Brain microvascular endothelial cell (primary cell): ENCODE results near the gene APC2.
"Not testable (repeated sequence)": the region's sequence is repeated elsewhere in the genome, so short reads cannot be mapped to it uniquely, and the experiment has no call there.

ENCODE experiments used
- DNase-seq: peaks from one replicate; pipeline ENCODE4 v3.0.0-alpha.2; 2020
- H3K27ac ChIP-seq: fragments of 250-450 bp; sonication (Bioruptor Pico); 2 replicates; pipeline ENCODE4 v1.5.1; 2020; ENCODE audit warnings: mild to moderate bottlenecking, moderate library complexity
- H3K27me3 ChIP-seq: fragments of 250-450 bp; sonication (Bioruptor Pico); replicated peaks from 2 replicates; pipeline ENCODE4 v1.5.1; 2020; ENCODE audit warnings: mild to moderate bottlenecking
- H3K36me3 ChIP-seq: fragments of 250-450 bp; sonication (Bioruptor Pico); replicated peaks from 2 replicates; pipeline ENCODE4 v1.5.1; 2020; ENCODE audit warnings: mild to moderate bottlenecking
- H3K4me3 ChIP-seq: 2 replicates; pipeline ENCODE4 v1.5.1; 2011; ENCODE audit warnings: low read depth, mild to moderate bottlenecking, control low read depth, low read length, moderate library complexity
- in situ Hi-C: cut with HindIII; loops from 2 replicates; pipeline ENCODE4 v1.10.0; 2017; ENCODE audit warnings: low sequenced_read_pairs, low pct_ligation_motif_present
- TF ChIP-seq, protein P1 (sequence below): IDR thresholded peaks from 2 replicates; pipeline ENCODE4 v1.5.1; 2011; ENCODE audit warnings: low read depth, mild to moderate bottlenecking, moderate library complexity, low read length, control low read depth, inconsistent platforms; ENCODE audit errors: missing control alignments

APC2 gene

DNA sequence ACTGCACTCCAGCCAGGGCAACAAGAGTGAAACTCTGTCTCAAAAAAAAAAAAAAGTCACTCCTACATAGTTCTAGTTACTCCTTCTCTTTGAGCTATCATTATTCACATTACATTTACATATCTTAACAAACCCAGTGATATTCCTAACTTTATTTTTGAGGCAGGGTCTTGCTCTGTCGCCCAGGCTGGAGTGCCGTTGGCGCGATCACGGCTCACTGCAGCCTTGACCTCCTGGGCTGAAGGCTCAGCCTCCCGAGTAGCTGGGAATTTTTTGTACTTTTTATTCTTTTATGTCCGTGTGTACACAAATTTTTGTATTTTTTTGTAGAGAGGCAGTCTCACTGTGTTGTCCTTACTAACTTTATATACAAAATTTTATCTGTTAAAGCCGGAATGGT, 12.3 kb upstream of the APC2 start:
- in situ Hi-C loops = no loop called here
- peaks cover 57% of the 10 kb centered on the region for H3K36me3 ChIP-seq

DNA sequence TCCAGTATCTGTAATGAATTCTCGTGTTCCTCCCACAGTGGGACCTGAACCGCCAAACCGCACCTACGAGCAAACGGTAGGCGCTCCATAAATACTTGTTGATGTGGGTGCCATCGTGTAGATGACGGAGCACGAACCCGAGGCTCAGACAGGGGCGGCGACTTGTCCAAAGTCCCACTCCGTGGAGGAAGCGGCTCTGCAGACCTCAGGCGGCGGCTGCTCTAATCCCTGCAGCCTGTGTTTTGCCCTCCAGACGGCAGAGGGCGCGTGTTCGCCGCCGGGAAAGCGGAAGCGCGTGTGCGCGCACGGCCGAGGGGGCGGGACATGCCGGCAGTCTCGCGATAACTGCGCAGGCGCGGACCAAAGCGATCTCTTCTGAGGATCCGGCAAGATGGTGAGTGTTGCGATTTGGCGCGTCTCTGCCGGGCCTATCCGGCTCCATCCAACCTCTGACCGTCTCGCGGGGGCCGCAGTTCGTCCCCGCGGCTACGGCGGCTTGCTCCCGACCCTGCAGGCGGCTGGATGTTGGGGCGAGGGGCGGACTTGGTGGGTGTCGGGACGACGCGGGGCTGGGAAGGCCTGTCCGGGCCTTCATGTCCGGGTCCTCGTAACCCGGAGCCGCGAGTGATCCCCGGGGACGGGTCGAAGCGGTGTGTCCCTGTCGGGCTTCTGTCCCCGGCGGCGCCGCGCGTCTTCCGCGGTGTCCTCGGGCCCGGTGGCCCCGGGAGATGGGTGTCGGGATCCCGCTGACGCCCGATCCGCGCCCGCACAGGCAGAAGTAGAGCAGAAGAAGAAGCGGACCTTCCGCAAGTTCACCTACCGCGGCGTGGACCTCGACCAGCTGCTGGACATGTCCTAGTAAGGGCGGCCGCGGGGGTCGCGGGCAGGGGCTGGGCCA, 11.6 kb upstream of the APC2 start, which contains the start of gene RPS15:
Gene RPS15 (plus strand): TSS at position 362 of the 898 bp plus-strand sequence. CDS start 30 bp downstream, at position 392.
- Histone ChIP-seq H3K36me3 (peaks cover 55% of the 10 kb centered on the region), H3K27me3 (no peaks in the 10 kb centered on the region), H3K4me3 (peak within 1 kb of the TSS; percentile 89), H3K27ac (peak within 1 kb of the TSS; percentile 93)
- DNase-seq = peak; percentile 85
- TF ChIP-seq, protein P1, sequence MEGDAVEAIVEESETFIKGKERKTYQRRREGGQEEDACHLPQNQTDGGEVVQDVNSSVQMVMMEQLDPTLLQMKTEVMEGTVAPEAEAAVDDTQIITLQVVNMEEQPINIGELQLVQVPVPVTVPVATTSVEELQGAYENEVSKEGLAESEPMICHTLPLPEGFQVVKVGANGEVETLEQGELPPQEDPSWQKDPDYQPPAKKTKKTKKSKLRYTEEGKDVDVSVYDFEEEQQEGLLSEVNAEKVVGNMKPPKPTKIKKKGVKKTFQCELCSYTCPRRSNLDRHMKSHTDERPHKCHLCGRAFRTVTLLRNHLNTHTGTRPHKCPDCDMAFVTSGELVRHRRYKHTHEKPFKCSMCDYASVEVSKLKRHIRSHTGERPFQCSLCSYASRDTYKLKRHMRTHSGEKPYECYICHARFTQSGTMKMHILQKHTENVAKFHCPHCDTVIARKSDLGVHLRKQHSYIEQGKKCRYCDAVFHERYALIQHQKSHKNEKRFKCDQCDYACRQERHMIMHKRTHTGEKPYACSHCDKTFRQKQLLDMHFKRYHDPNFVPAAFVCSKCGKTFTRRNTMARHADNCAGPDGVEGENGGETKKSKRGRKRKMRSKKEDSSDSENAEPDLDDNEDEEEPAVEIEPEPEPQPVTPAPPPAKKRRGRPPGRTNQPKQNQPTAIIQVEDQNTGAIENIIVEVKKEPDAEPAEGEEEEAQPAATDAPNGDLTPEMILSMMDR = peak; percentile 96
- in situ Hi-C loops = no loop called here

More for the DNA sequence above, 12.3 kb upstream of the APC2 start:
- Histone ChIP-seq H3K27me3 (no peaks in the 10 kb centered on the region), H3K4me3 (no peak overlapping the region), H3K27ac (peak overlapping the region; percentile 93)
- no peak for DNase-seq
- TF ChIP-seq, protein P1 = no peak

- peak overlapping the region; percentile 89 for H3K4me3 ChIP-seq
- no peaks in the 10 kb centered on the region for H3K27me3 ChIP-seq
- TF ChIP-seq, protein P1 = no peak
- H3K27ac ChIP-seq = peak overlapping the region; percentile 93
- in situ Hi-C loops = no loop called here
- no peak for DNase-seq
- peaks cover 51% of the 10 kb centered on the region for H3K36me3 ChIP-seq
Observed at GRCh38 chr19:1438933-1439354, 11.0 kb upstream of the APC2 start.

GRCh38 chr19:1439525-1440417, 10.2 kb upstream of the APC2 start:
- peak overlapping the region; percentile 93 for H3K27ac ChIP-seq
- DNase-seq = peak; percentile 20
- in situ Hi-C loops, H3K27me3 ChIP-seq: not testable (repeated sequence)
- H3K36me3 ChIP-seq = peaks cover 43% of the 10 kb centered on the region
- peak overlapping the region; percentile 89 for H3K4me3 ChIP-seq

DNA sequence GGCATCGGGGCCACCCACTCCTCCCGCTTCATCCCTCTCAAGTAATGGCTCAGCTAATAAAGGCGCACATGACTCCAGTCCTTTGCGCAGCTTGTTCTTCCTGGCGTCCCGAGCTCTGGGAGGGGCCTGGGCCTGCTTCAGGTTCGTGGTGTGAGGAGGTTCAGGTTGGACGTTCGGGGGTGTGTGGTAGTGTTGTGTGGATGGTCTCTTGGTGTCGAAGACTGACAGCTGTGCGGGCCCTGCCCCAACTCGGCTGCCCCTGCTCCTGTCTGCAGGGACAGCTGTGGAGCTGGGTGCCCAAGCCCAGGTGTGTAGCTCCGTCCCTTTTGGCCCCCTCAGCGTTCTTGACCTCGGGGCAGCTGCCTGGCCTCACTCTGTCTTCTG, 9.5 kb upstream of the APC2 start:
- TF ChIP-seq, protein P1 = no peak
- in situ Hi-C loops = no loop called here
- no peak for DNase-seq
- peaks cover 2% of the 10 kb centered on the region for H3K27me3 ChIP-seq
- peak overlapping the region; percentile 9 for H3K4me3 ChIP-seq
- no peak overlapping the region for H3K27ac ChIP-seq
- H3K36me3 ChIP-seq = peaks cover 42% of the 10 kb centered on the region

GRCh38 chr19:1441022-1441426, 8.9 kb upstream of the APC2 start:
- H3K27ac ChIP-seq = no peak overlapping the region
- TF ChIP-seq, protein P1 = no peak
- peaks cover 37% of the 10 kb centered on the region for H3K36me3 ChIP-seq
- DNase-seq = no peak
- in situ Hi-C loops = no loop called here
- H3K4me3 ChIP-seq = no peak overlapping the region
- peaks cover 3% of the 10 kb centered on the region for H3K27me3 ChIP-seq
